Neuronal stem cell (in vitro differentiated cells): Measurements from ENCODE around the gene PCDHGB3.
"Not testable (repeated sequence)": the region's sequence is repeated elsewhere in the genome, so short reads cannot be mapped to it uniquely, and the experiment has no call there.

ENCODE experiments used
- DNase-seq: peaks from one replicate; pipeline ENCODE4 v3.0.0-alpha.2; 2013; ENCODE audit warnings: low spot score
- H2AFZ ChIP-seq: one replicate; pipeline ENCODE4 v1.6.1; 2013; ENCODE audit warnings: mild to moderate bottlenecking, low read length, inconsistent platforms
- H2AK5ac ChIP-seq: 2 replicates; pipeline ENCODE4 v1.6.1; 2013; ENCODE audit warnings: low read depth, mild to moderate bottlenecking, inconsistent platforms, low read length, moderate library complexity, mixed read lengths
- H2BK120ac ChIP-seq: 2 replicates; pipeline ENCODE4 v1.6.1; 2013; ENCODE audit warnings: low read depth, mild to moderate bottlenecking, inconsistent platforms, low read length, moderate library complexity, mixed read lengths
- H2BK12ac ChIP-seq: one replicate; pipeline ENCODE4 v1.6.1; 2013; ENCODE audit warnings: low read length, inconsistent platforms
- H2BK15ac ChIP-seq: 2 replicates; pipeline ENCODE4 v1.6.1; 2013; ENCODE audit warnings: mild to moderate bottlenecking, low read length, inconsistent platforms, mixed read lengths
- H2BK5ac ChIP-seq: one replicate; pipeline ENCODE4 v1.6.1; 2013; ENCODE audit warnings: inconsistent platforms, mild to moderate bottlenecking, low read length, moderate library complexity
- H3K14ac ChIP-seq: one replicate; pipeline ENCODE4 v1.6.1; 2013; ENCODE audit warnings: low read length, inconsistent platforms
- H3K18ac ChIP-seq: 2 replicates; pipeline ENCODE4 v1.6.1; 2013; ENCODE audit warnings: low read length, inconsistent platforms
- H3K23ac ChIP-seq: 2 replicates; pipeline ENCODE4 v1.6.1; 2013; ENCODE audit warnings: low read depth, mild to moderate bottlenecking, mixed read lengths, low read length, inconsistent platforms; ENCODE audit not compliant: poor library complexity
- H3K27ac ChIP-seq: replicated peaks from 3 replicates; pipeline ENCODE4 v1.5.1; 2013; ENCODE audit warnings: low read length, inconsistent platforms
- H3K27me3 ChIP-seq, 3 experiments: 2 replicates each; pipeline ENCODE4 v1.6.1; 2013; ENCODE audit warnings: low read length in 3 of 3, mild to moderate bottlenecking in 2 of 3, inconsistent platforms in 1 of 3, low read depth in 1 of 3, mixed read lengths in 1 of 3, moderate library complexity in 1 of 3; ENCODE audit not compliant: control insufficient read depth in 3 of 3, insufficient read depth in 3 of 3
- H3K36me3 ChIP-seq, 2 donors: replicated peaks in 1 of 2; 2 replicates each; pipeline ENCODE4 v1.6.1; 2013; ENCODE audit warnings: low read length in 2 of 2; ENCODE audit not compliant: control insufficient read depth in 2 of 2, insufficient read depth in 2 of 2
- H3K4ac ChIP-seq: 2 replicates; pipeline ENCODE4 v1.6.1; 2013; ENCODE audit warnings: inconsistent platforms, mild to moderate bottlenecking, low read length, moderate library complexity
- H3K4me1 ChIP-seq, 2 donors: 1 replicate in 1 of 2; 2 replicates in 1 of 2; pipeline ENCODE4 v1.6.1; 2013; ENCODE audit warnings: low read length in 2 of 2, low read depth in 1 of 2; ENCODE audit not compliant: control insufficient read depth in 2 of 2, insufficient read depth in 1 of 2
- H3K4me2 ChIP-seq: one replicate; pipeline ENCODE4 v1.6.1; 2013; ENCODE audit warnings: mild to moderate bottlenecking, low read length, inconsistent platforms; ENCODE audit not compliant: insufficient read depth, poor library complexity, severe bottlenecking
- H3K4me3 ChIP-seq, 2 donors: 2 replicates each; pipeline ENCODE4 v1.5.1; 2013; ENCODE audit warnings: low read length in 2 of 2, mild to moderate bottlenecking in 2 of 2, inconsistent platforms in 1 of 2, moderate library complexity in 1 of 2
- H3K79me1 ChIP-seq: one replicate; pipeline ENCODE4 v1.6.1; 2013; ENCODE audit warnings: low read depth, mild to moderate bottlenecking, inconsistent platforms, low read length, moderate library complexity
- H3K9ac ChIP-seq: one replicate; pipeline ENCODE4 v1.6.1; 2013; ENCODE audit warnings: mild to moderate bottlenecking, low read depth, low read length, inconsistent platforms; ENCODE audit not compliant: poor library complexity
- H3K9me3 ChIP-seq, 2 donors: replicated peaks in 1 of 2; 2 replicates each; pipeline versions ENCODE3 to v1.6.1; 2013; ENCODE audit warnings: low read length in 2 of 2, mild to moderate bottlenecking in 2 of 2, inconsistent platforms in 1 of 2, low read depth in 1 of 2, mixed read lengths in 1 of 2, moderate library complexity in 1 of 2; ENCODE audit not compliant: control insufficient read depth in 2 of 2, insufficient read depth in 1 of 2
- H4K8ac ChIP-seq: one replicate; pipeline ENCODE4 v1.6.1; 2013; ENCODE audit warnings: low read depth, mild to moderate bottlenecking, inconsistent platforms, low read length, moderate library complexity
- H4K91ac ChIP-seq: one replicate; pipeline ENCODE4 v1.6.1; 2013; ENCODE audit warnings: low read length, low read depth, mild to moderate bottlenecking, inconsistent platforms; ENCODE audit not compliant: poor library complexity
- WGBS, 2 donors: extraction: QIAGEN DNeasy Blood & Tissue Kit; methylation state at CpG; one replicate each; pipeline ENCODE4 v1.1.7; 2013; ENCODE audit warnings: missing lambda C conversion rate in 2 of 2, mixed read lengths in 1 of 2; ENCODE audit not compliant: insufficient read length in 2 of 2, insufficient replicate concordance in 1 of 2; ENCODE audit errors: extremely low coverage in 2 of 2; 5-methylcytosine and 5-hydroxymethylcytosine counted together

PCDHGB3 gene

GRCh38 chr5:141414548-141415274 is 44.7 kb downstream of the PCDHGB3 start:
- H3K79me1 ChIP-seq, H4K8ac ChIP-seq: not testable (repeated sequence)

DNA sequence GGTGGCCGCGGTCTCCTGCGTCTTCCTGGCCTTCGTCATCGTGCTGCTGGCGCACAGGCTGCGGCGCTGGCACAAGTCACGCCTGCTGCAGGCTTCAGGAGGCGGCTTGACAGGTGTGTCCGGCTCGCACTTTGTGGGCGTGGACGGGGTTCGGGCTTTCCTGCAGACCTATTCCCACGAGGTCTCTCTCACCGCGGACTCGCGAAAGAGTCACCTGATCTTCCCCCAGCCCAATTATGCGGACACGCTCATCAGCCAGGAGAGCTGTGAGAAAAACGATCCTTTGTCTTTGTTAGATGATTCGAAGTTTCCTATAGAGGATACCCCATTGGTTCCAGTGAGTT is 45.2 kb downstream of the PCDHGB3 start:
- H3K27ac ChIP-seq, H4K8ac ChIP-seq, H2BK120ac ChIP-seq, H3K4ac ChIP-seq, H3K14ac ChIP-seq, H3K18ac ChIP-seq, H3K79me1 ChIP-seq, H2BK5ac ChIP-seq, H3K23ac ChIP-seq, H3K4me3 ChIP-seq, H4K91ac ChIP-seq, H2BK12ac ChIP-seq, H3K4me1 ChIP-seq, H3K9ac ChIP-seq, H3K4me2 ChIP-seq, H3K27me3 ChIP-seq, H2AK5ac ChIP-seq, DNase-seq, H2AFZ ChIP-seq, H2BK15ac ChIP-seq: not testable (repeated sequence)
- no CpG with 5 or more reads among the region's 24 CpGs for WGBS, 2 donors
- Histone ChIP-seq H3K9me3 (peaks cover 53 to 96% of the 10 kb centered on the region in 2 donors), H3K36me3 (peaks cover 32 to 66% of the 10 kb centered on the region in 2 donors)

More at GRCh38 chr5:141414548-141415274, 44.7 kb downstream of the PCDHGB3 start:
- H2BK120ac ChIP-seq, H2BK12ac ChIP-seq, H3K27ac ChIP-seq, H3K9ac ChIP-seq, H3K23ac ChIP-seq, H2AFZ ChIP-seq, H3K4me1 ChIP-seq, H4K91ac ChIP-seq, H2BK5ac ChIP-seq, H2AK5ac ChIP-seq, H3K4ac ChIP-seq, H2BK15ac ChIP-seq, H3K18ac ChIP-seq, DNase-seq, H3K4me3 ChIP-seq, H3K27me3 ChIP-seq, H3K14ac ChIP-seq, H3K4me2 ChIP-seq: not testable (repeated sequence)
- Histone ChIP-seq H3K9me3 (peaks cover 54 to 96% of the 10 kb centered on the region in 2 donors), H3K36me3 (peaks cover 32 to 64% of the 10 kb centered on the region in 2 donors)
- no CpG with 5 or more reads among the region's 46 CpGs for WGBS, 2 donors

DNA sequence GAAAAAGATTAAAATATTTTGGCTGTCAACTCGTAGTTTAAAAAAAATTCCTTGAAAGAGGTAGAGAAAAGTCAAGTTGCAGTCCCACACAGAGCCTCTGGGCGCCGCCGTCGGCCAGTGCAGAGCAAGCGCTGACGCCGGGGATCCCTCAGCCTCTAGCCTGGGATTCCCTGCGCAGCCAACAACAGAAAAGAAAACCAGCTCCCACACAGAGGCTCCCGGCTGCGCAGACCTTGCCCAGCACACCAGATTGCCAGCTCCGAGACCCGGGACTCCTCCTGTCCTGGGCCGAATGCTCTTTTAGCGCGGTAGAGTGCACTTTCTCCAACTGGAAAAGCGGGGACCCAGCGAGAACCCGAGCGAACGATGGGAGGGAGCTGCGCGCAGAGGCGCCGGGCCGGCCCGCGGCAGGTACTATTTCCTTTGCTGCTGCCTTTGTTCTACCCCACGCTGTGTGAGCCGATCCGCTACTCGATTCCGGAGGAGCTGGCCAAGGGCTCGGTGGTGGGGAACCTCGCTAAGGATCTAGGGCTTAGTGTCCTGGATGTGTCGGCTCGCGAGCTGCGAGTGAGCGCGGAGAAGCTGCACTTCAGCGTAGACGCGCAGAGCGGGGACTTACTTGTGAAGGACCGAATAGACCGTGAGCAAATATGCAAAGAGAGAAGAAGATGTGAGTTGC is 47.6 kb downstream of the PCDHGB3 start, which contains the start of gene PCDHGB7:
Gene PCDHGB7 (plus strand): TSS at position 184 of the 679 bp plus-strand sequence. CDS start 183 bp downstream, at position 367.
- not testable (repeated sequence) for H2BK120ac ChIP-seq, H3K4me1 ChIP-seq, H2BK5ac ChIP-seq, H2AK5ac ChIP-seq, H3K4me2 ChIP-seq, H3K27me3 ChIP-seq, H4K91ac ChIP-seq, H3K27ac ChIP-seq, H4K8ac ChIP-seq, H2BK12ac ChIP-seq, H3K14ac ChIP-seq, H3K23ac ChIP-seq, H2BK15ac ChIP-seq, H3K79me1 ChIP-seq, H3K4ac ChIP-seq, H3K9ac ChIP-seq
- peak within 1 kb of the TSS; percentile 55 for H2AFZ ChIP-seq
- peak; percentile 38 for DNase-seq
- peaks cover 62 to 97% of the 10 kb centered on the region in 2 donors for H3K9me3 ChIP-seq
- peak within 1 kb of the TSS; percentile 54 for H3K18ac ChIP-seq
- WGBS, 2 donors, result no CpG with 5 or more reads among the region's 47 CpGs
- peak within 1 kb of the TSS; percentile 45 to 71 for H3K4me3 ChIP-seq
- peaks cover 47 to 71% of the 10 kb centered on the region in 2 donors for H3K36me3 ChIP-seq
